B cell (primary cell): ENCODE results near the gene MOB2. TPM values are rescaled to one million over a fixed set of nuclear protein-coding genes. Genes with fewer than 3 reads are reported as not detected.

ENCODE experiments used
- ATAC-seq: fragments of 200-7000 bp; cut with Tn5 transposase; one replicate; pipeline ENCODE4 v1.10.0; 2021; ENCODE audit warnings: low read depth, mild to moderate bottlenecking, moderate number of reproducible peaks, moderate library complexity
- CTCF ChIA-PET: fragments of 350-600 bp; sonication (Branson Sonifier 250); formaldehyde crosslinking; loops from one replicate; lab custom pipeline; 2021; ENCODE audit warnings: antibody characterized with exemption, inconsistent platforms; lab: Charles Lee
- POLR2A ChIA-PET: fragments of 350-600 bp; sonication (Branson Sonifier 250); formaldehyde crosslinking; loops from one replicate; lab custom pipeline; 2021; ENCODE audit warnings: antibody characterized with exemption; lab: Charles Lee
- DNase-seq: peaks from one replicate; pipeline ENCODE4 v3.0.0; 2013
- H2AFZ ChIP-seq: 2 replicates; pipeline ENCODE4 v1.6.1; 2012; ENCODE audit warnings: mild to moderate bottlenecking, low read depth, low read length; ENCODE audit not compliant: insufficient read depth, poor library complexity, severe bottlenecking
- H3K27ac ChIP-seq, 2 donors: 1 replicate in 1 of 2; 2 replicates in 1 of 2; pipeline ENCODE4 v1.5.1; 2012 to 2013; ENCODE audit warnings: low read length in 2 of 2, mild to moderate bottlenecking in 2 of 2, moderate library complexity in 1 of 2
- H3K27me3 ChIP-seq, 4 experiments: fragments of 200-600 bp in 1 of 4; sonication (generic) in 1 of 4; replicated peaks in 1 of 4; 1 replicate in 2 of 4; 2 replicates in 2 of 4; pipeline versions ENCODE4 v1.6.1 to v1.7.0; 2013 to 2016; ENCODE audit warnings: low read length in 3 of 4, mild to moderate bottlenecking in 2 of 4, mixed read lengths in 1 of 4, moderate library complexity in 1 of 4; ENCODE audit not compliant: insufficient read depth in 4 of 4, control insufficient read depth in 3 of 4; ENCODE audit errors: control extremely low read depth in 1 of 4
- H3K36me3 ChIP-seq, 2 experiments: replicated peaks in 1 of 2; 1 replicate in 1 of 2; 2 replicates in 1 of 2; pipeline versions ENCODE4 v1.6.1 to v1.7.1; 2013; ENCODE audit warnings: low read length in 1 of 2; ENCODE audit not compliant: insufficient read depth in 2 of 2, control insufficient read depth in 1 of 2; ENCODE audit errors: control extremely low read depth in 1 of 2, extremely low read depth in 1 of 2
- H3K4me1 ChIP-seq, 2 donors: fragments of 200-600 bp in 1 of 2; sonication (generic) in 1 of 2; 1 replicate in 1 of 2; 2 replicates in 1 of 2; pipeline versions ENCODE4 v1.5.1 to v1.6.1; 2013 to 2017; ENCODE audit warnings: low read length in 2 of 2; ENCODE audit not compliant: control insufficient read depth in 2 of 2, insufficient read depth in 2 of 2
- H3K4me2 ChIP-seq: replicated peaks from 2 replicates; pipeline ENCODE3; 2012; ENCODE audit warnings: mild to moderate bottlenecking, low read depth, low read length; ENCODE audit not compliant: poor library complexity, severe bottlenecking
- H3K4me3 ChIP-seq, 5 experiments: fragments of 200-600 bp in 1 of 5; sonication (generic) in 1 of 5; 1 replicate in 3 of 5; 2 replicates in 2 of 5; pipeline versions ENCODE4 v1.5.1 to v1.7.0; 2011 to 2016; ENCODE audit warnings: low read length in 4 of 5, mild to moderate bottlenecking in 4 of 5, low read depth in 2 of 5, control low read depth in 1 of 5, moderate library complexity in 1 of 5; ENCODE audit not compliant: insufficient read depth in 1 of 5; ENCODE audit errors: control extremely low read depth in 1 of 5, extremely low read depth in 1 of 5
- H3K79me2 ChIP-seq: fragments of 200-600 bp; sonication (generic); one replicate; pipeline ENCODE4 v1.6.0; 2016; ENCODE audit warnings: low read length; ENCODE audit not compliant: control insufficient read depth, insufficient read depth
- H3K9ac ChIP-seq: fragments of 200-600 bp; sonication (generic); 2 replicates; pipeline ENCODE4 v1.6.1; 2017; ENCODE audit warnings: mild to moderate bottlenecking, low read length, moderate library complexity
- H3K9me3 ChIP-seq, 3 donors: one replicate each; pipeline versions ENCODE4 v1.6.1 to v1.7.1; 2013; ENCODE audit warnings: low read length in 2 of 3; ENCODE audit not compliant: control insufficient read depth in 2 of 3, insufficient read depth in 1 of 3; ENCODE audit errors: control extremely low read depth in 1 of 3
- H4K20me1 ChIP-seq: 2 replicates; pipeline ENCODE4 v1.6.0; 2012; ENCODE audit warnings: mild to moderate bottlenecking, low read length; ENCODE audit not compliant: insufficient read depth, control insufficient read depth, poor library complexity, severe bottlenecking
- H3K27ac Mint-ChIP-seq: one replicate; pipeline ENCODE4 v1.8.0; 2021; ENCODE audit warnings: mixed read lengths
- H3K27me3 Mint-ChIP-seq: one replicate; pipeline ENCODE4 v1.8.0; 2021; ENCODE audit warnings: mixed read lengths
- H3K4me1 Mint-ChIP-seq: one replicate; pipeline ENCODE4 v1.8.0; 2021; ENCODE audit warnings: mixed read lengths
- H3K4me3 Mint-ChIP-seq: one replicate; pipeline ENCODE4 v1.8.0; 2021; ENCODE audit warnings: mixed read lengths
- H3K9me3 Mint-ChIP-seq: one replicate; pipeline ENCODE4 v1.8.0; 2022; ENCODE audit warnings: mixed read lengths; ENCODE audit not compliant: insufficient read depth
- CTCF ChIP-seq: fragments of 200-600 bp; IDR thresholded peaks from one replicate; pipeline ENCODE4 v1.8.0; 2022; ENCODE audit warnings: antibody characterized with exemption, mild to moderate bottlenecking
- EZH2 ChIP-seq: IDR thresholded peaks from 2 replicates; pipeline ENCODE4 v1.6.1; 2012; ENCODE audit warnings: borderline replicate concordance, low read depth, mild to moderate bottlenecking, moderate library complexity, low read length; ENCODE audit not compliant: insufficient read depth, poor library complexity, severe bottlenecking
- WGBS: methylation state at CpG from one replicate; pipeline ENCODE4 v1.1.5; 2013; ENCODE audit warnings: missing lambda C conversion rate; ENCODE audit not compliant: insufficient coverage; 5-methylcytosine and 5-hydroxymethylcytosine counted together
- intact Hi-C: fragments of 100-400 bp; cut with micrococcal nuclease; formaldehyde crosslinking; loops from one replicate; pipeline ENCODE4 v1.10.0; 2022
- polyA plus RNA-seq: library from polyadenylated mRNA; depleted of rRNA; stranded (reverse); fragments of >200 nt; gene quantifications from 2 replicates; pipeline ENCODE4 v1.2.3, GENCODE V29; 2012
- total RNA-seq, 2 donors: library from RNA; stranded (reverse); fragments of 120-200 nt in 1 of 2; gene quantifications; 1 replicate in 1 of 2; 2 replicates in 1 of 2; pipeline versions ENCODE4 v1.2.3 to v1.2.4, GENCODE V29; 2013 to 2022

The MOB2 gene
- total and polyA plus RNA-seq, 2 donors (not counting 1 experiment from before 2014, with no cell fraction given), result 55.7 to 57.6 TPM

GRCh38 chr11:1443737-1444136 lies 42.8 kb downstream of the MOB2 start:
- TF ChIP-seq CTCF (no peak), EZH2 (no peak)
- Mint-ChIP-seq H3K27me3 (no peaks in the 10 kb centered on the region), H3K4me3 (no peak overlapping the region), H3K9me3 (no peaks in the 10 kb centered on the region), H3K27ac (no peak overlapping the region), H3K4me1 (no peaks in the 10 kb centered on the region)
- no peaks in the 10 kb centered on the region for H3K27me3 ChIP-seq
- peaks cover 0 to under 1% of the 10 kb centered on the region in 2 donors for H3K4me1 ChIP-seq
- WGBS, result 87% methylated on average over 9 of the region's 9 CpGs
- H3K27ac ChIP-seq, result no peak overlapping the region
- no peak overlapping the region for H3K9ac ChIP-seq
- no peaks in the 10 kb centered on the region for H4K20me1 ChIP-seq
- intact Hi-C loops, result no loop called here
- DNase-seq (no peak), ATAC-seq (no peak)
- POLR2A ChIA-PET, result no interaction called here
- no peak overlapping the region for H2AFZ ChIP-seq
- H3K36me3 ChIP-seq, result no peaks in the 10 kb centered on the region
- H3K4me2 ChIP-seq, result no peak overlapping the region
- H3K9me3 ChIP-seq, result no peaks in the 10 kb centered on the region
- no peak overlapping the region for H3K4me3 ChIP-seq
- H3K79me2 ChIP-seq, result no peaks in the 10 kb centered on the region
- CTCF ChIA-PET, result no interaction called here

GRCh38 chr11:1442807-1443366 lies 43.7 kb downstream of the MOB2 start:
- Histone ChIP-seq H3K4me1 (no peaks in the 10 kb centered on the region), H3K9ac (no peak overlapping the region), H2AFZ (no peak overlapping the region), H3K9me3 (no peaks in the 10 kb centered on the region), H3K79me2 (no peaks in the 10 kb centered on the region), H3K36me3 (no peaks in the 10 kb centered on the region), H4K20me1 (no peaks in the 10 kb centered on the region), H3K4me3 (no peak overlapping the region), H3K27me3 (no peaks in the 10 kb centered on the region), H3K27ac (no peak overlapping the region), H3K4me2 (no peak overlapping the region)
- Mint-ChIP-seq H3K27me3 (no peaks in the 10 kb centered on the region), H3K9me3 (no peaks in the 10 kb centered on the region), H3K4me1 (no peaks in the 10 kb centered on the region), H3K4me3 (no peak overlapping the region), H3K27ac (no peak overlapping the region)
- intact Hi-C loops, result no loop called here
- ChIA-PET POLR2A (no interaction called here), CTCF (no interaction called here)
- DNase-seq (no peak), ATAC-seq (no peak)
- WGBS, result 85% methylated on average over 28 of the region's 28 CpGs
- no peak for TF ChIP-seq CTCF
- no peak for TF ChIP-seq EZH2
